Activated naive CD8-positive, alpha-beta T cell treated with anti-CD3 and anti-CD28 coated beads, Interleukin-2, amount 50 U/mL, for 24 hours (primary cell): ENCODE measurements around the gene COL9A1.
"Not testable (repeated sequence)": the region's sequence is repeated elsewhere in the genome, so short reads cannot be mapped to it uniquely, and the experiment has no call there.

ENCODE experiments used
- ATAC-seq: fragments of 150-1000 bp; cut with Tn5 transposase; one replicate; pipeline ENCODE4 v1.10.0; 2021
- DNase-seq: peaks from one replicate; pipeline ENCODE4 v3.0.0; 2021
- H3K27ac Mint-ChIP-seq: one replicate; pipeline ENCODE4 v1.8.0; 2021; ENCODE audit warnings: mild to moderate bottlenecking, mixed read lengths
- H3K27me3 Mint-ChIP-seq: one replicate; pipeline ENCODE4 v1.8.0; 2021; ENCODE audit warnings: mixed read lengths
- H3K36me3 Mint-ChIP-seq: one replicate; pipeline ENCODE4 v1.8.0; 2021; ENCODE audit warnings: low read depth, mixed read lengths
- H3K4me1 Mint-ChIP-seq: one replicate; pipeline ENCODE4 v1.8.0; 2021; ENCODE audit warnings: mixed read lengths
- H3K4me3 Mint-ChIP-seq: one replicate; pipeline ENCODE4 v1.8.0; 2021; ENCODE audit warnings: mild to moderate bottlenecking, moderate library complexity, mixed read lengths
- H3K9me3 Mint-ChIP-seq: one replicate; pipeline ENCODE4 v1.8.0; 2021; ENCODE audit warnings: mixed read lengths

Gene COL9A1

DNA sequence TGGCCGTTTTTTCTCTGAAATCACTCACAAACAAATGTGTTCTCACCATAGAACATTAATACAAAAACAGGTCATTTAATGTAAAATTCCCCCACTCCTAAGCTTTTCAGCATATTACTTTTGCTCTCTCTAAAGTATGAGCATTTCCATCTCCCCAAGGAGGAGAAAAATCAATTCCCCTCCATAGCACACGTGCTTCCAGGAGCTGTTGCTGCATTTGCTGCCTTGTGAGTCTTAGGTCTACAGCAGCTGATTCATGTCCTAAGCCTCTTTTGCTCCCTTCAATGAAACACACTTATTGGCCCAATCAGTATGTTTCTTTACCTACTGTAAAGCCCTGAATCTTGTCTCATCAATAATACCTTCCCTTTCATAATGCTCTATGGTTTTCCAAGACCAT lies 6.4 kb upstream of the COL9A1 start:
- ATAC-seq (no peak), DNase-seq (no peak)
- H3K27me3 Mint-ChIP-seq: peaks cover 21% of the 10 kb centered on the region
- no peak overlapping the region for H3K4me3 Mint-ChIP-seq
- peaks cover 2% of the 10 kb centered on the region for H3K4me1 Mint-ChIP-seq
- H3K27ac Mint-ChIP-seq: no peak overlapping the region
- no peaks in the 10 kb centered on the region for H3K9me3 Mint-ChIP-seq
- H3K36me3 Mint-ChIP-seq: no peaks in the 10 kb centered on the region

DNA sequence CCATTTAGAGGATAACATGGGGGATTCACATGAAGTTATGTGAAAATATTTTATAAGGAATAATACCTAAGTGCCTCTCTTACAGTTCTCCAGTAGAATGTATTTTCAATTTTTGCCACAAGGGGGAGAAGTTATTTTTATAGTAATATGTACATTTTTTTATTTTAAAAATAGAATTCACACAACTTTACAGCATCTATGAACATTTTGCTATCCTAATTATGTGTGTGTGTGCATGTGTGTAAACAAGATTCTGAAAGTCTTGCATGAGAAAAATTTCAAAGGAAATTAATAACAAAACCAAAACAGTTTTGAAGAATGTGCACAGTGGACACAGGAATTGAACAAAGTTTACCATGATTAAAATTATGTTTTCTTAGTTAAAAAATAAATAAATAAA lies 5.3 kb upstream of the COL9A1 start:
- H3K9me3 Mint-ChIP-seq, DNase-seq, H3K4me1 Mint-ChIP-seq, ATAC-seq, H3K36me3 Mint-ChIP-seq, H3K27ac Mint-ChIP-seq, H3K4me3 Mint-ChIP-seq: not testable (repeated sequence)
- peaks cover 16% of the 10 kb centered on the region for H3K27me3 Mint-ChIP-seq

DNA sequence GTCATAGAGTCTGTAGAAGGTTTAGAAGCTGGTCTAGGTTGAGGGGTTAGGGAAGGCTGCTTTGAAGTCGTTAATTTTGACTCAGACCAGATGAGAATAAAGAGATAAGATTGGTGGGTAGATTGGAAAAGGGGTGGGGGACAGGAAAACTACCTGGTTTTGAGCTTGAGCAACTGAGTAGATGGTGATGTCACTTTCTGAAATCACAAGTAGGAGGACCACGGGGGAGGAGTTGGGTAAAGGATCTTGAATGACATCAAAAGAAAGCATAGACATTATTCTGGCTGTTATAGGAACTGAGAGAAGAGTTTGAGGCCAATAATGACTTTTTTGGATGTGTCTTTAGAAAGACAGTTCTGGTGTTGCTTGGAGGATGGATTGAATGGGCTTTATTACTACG lies 4.1 kb upstream of the COL9A1 start:
- Mint-ChIP-seq H3K27me3 (peaks cover 19% of the 10 kb centered on the region), H3K27ac (no peak overlapping the region), H3K36me3 (no peaks in the 10 kb centered on the region), H3K9me3 (no peaks in the 10 kb centered on the region), H3K4me3 (no peak overlapping the region), H3K4me1 (no peaks in the 10 kb centered on the region)
- no peak for DNase-seq
- ATAC-seq: no peak

DNA sequence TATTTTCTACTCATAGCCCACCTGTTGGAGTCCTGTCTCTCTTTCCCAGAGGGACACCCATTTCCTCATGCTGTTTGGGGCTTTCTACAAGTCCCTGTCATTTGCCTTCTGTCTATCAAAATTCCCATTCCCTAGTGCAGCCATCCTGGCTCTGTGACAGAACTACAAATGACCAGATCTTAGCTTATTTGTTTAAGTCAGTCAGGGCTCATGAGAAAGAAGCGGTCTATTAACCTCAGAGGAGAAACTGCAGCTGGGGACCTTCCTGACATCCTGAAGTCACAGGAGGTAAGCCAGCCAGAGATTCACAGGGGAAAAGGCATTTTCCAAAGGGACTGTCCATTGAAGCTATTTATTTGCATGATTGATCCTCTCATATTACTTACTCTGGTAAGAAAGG lies 1.7 kb upstream of the COL9A1 start:
- ATAC-seq (no peak), DNase-seq (no peak)
- Mint-ChIP-seq H3K9me3 (no peaks in the 10 kb centered on the region), H3K4me1 (no peaks in the 10 kb centered on the region), H3K4me3 (no peak overlapping the region), H3K27ac (no peak overlapping the region), H3K27me3 (peaks cover 19% of the 10 kb centered on the region), H3K36me3 (no peaks in the 10 kb centered on the region)

DNA sequence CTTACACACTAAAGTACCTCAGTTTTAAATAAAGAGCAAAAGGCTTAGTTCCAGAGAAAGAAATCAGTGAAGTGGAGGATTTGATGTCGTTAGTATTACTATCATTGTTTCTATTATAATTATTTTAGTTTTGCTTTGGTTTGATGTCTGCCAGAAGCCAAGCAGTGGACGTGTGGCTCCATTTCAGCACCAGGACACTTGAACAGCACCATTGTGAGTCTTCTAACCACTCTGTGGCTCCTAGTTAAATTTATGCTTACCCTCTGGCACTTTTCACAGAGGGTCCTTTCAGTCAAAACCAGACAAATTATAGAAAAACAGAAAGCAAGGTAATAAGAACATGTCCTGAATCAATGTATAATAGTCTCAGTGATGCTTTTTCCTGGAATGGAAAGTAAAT lies 3.4 kb downstream of the COL9A1 start:
- no peak for DNase-seq
- Mint-ChIP-seq H3K4me3 (no peak overlapping the region), H3K36me3 (no peaks in the 10 kb centered on the region), H3K9me3 (no peaks in the 10 kb centered on the region), H3K27me3 (peaks cover 15% of the 10 kb centered on the region), H3K4me1 (no peaks in the 10 kb centered on the region), H3K27ac (no peak overlapping the region)
- ATAC-seq: no peak

DNA sequence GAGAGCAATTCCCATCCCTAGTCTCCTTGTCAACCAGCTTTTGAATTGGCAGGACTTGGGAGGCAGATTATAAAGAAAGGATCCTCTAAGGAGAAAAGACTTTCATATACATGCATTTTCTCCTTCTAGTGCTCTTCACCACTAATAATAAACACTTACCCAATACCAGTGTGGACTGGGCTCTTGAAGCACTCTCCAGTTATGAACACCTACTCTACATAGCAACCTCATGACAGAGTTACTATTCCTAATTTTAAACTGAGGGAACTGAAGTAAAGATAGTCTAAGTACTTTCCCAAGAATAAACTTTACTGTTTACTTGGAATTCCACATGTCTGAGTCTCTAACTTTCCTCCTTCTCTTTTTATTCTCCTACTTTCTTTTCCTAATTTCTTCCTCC lies 4.8 kb downstream of the COL9A1 start:
- ATAC-seq: no peak
- H3K9me3 Mint-ChIP-seq: no peaks in the 10 kb centered on the region
- peaks cover 15% of the 10 kb centered on the region for H3K27me3 Mint-ChIP-seq
- no peak overlapping the region for H3K4me3 Mint-ChIP-seq
- no peak for DNase-seq
- no peaks in the 10 kb centered on the region for H3K4me1 Mint-ChIP-seq
- no peaks in the 10 kb centered on the region for H3K36me3 Mint-ChIP-seq
- no peak overlapping the region for H3K27ac Mint-ChIP-seq

DNA sequence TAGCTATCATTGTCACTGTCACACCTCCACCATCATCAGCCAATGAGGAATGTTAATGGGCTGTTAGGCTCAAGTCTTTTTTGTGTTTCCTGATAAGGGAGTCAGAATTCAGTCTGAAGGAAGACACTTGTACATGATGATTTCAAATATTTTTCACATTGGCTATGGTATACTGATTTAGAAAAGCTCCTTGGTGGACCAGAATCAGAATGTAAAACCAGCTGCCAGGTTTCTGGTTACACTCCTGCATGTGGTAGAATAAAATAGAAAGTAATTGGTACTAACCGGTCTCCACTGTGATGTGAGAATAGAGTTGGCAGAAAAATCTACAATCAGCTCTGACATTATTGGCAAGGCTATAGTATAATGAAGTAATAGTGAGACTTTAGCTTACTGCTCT lies 10.7 kb downstream of the COL9A1 start:
- Mint-ChIP-seq H3K27me3 (peaks cover 10% of the 10 kb centered on the region), H3K4me1 (no peaks in the 10 kb centered on the region), H3K36me3 (no peaks in the 10 kb centered on the region), H3K9me3 (no peaks in the 10 kb centered on the region), H3K27ac (no peak overlapping the region), H3K4me3 (no peak overlapping the region)
- no peak for DNase-seq
- no peak for ATAC-seq

DNA sequence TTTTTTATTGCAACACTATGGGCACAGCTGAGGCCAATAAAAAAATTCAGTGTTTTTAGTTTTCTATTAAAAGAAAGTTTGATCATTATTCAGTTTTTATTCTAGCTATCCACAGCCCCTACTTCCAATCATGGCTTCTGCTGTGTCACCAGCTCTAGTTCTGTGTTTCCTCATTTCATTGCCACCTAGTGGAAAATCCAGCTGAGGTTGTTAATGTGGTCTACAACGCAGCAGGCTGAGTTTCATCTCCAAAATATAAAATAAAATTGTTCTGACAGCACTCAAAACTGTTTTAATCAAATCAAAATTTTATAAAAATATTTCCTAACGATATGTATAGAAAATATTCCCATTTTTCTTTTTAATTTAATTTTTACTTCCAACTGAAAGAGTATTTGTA lies 13.6 kb downstream of the COL9A1 start:
- no peaks in the 10 kb centered on the region for H3K36me3 Mint-ChIP-seq
- no peaks in the 10 kb centered on the region for H3K9me3 Mint-ChIP-seq
- DNase-seq (no peak), ATAC-seq (no peak)
- no peak overlapping the region for H3K4me3 Mint-ChIP-seq
- H3K27ac Mint-ChIP-seq: no peak overlapping the region
- no peaks in the 10 kb centered on the region for H3K4me1 Mint-ChIP-seq
- H3K27me3 Mint-ChIP-seq: peaks cover 15% of the 10 kb centered on the region

DNA sequence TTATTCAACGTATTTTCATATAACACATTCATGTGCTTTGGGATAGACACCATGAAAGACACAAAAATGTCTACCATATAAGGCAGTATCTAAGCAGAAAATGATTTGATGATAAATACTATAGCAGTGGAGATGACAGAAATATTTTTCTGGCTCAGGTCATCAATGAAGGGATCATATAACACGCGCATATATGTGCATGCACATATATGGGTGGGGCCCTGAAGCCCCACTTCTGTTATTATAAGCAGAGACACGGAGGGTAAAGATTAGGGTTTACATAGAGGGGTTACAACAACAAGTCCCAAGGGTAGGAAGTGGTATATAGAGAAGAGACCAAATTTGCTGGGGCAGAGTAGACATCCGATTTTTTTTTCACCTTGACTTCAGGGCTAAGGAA lies 16.0 kb downstream of the COL9A1 start:
- Mint-ChIP-seq H3K36me3 (no peaks in the 10 kb centered on the region), H3K4me1 (no peaks in the 10 kb centered on the region), H3K27me3 (peaks cover 27% of the 10 kb centered on the region), H3K27ac (no peak overlapping the region), H3K9me3 (no peaks in the 10 kb centered on the region), H3K4me3 (no peak overlapping the region)
- no peak for DNase-seq
- ATAC-seq: no peak

DNA sequence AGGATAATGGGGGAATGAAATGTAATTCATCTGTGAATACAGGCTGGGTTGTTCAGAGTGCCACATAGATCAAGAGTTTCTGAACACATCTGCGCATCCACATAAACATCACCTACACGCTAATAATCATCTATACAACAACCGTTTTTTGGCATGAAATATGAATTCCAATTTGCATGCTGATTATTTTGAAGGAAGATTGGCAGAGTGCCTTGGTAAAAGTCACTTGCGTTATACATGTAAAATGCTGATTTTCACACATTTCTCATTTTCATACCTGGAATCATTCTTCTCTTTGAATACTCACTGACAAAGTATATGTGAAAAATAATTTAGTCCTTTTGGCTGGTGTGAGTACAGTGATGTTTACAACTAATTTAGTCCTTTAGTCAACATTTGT lies 17.7 kb downstream of the COL9A1 start:
- H3K36me3 Mint-ChIP-seq: no peaks in the 10 kb centered on the region
- H3K4me3 Mint-ChIP-seq: no peak overlapping the region
- H3K27me3 Mint-ChIP-seq: peaks cover 31% of the 10 kb centered on the region
- H3K9me3 Mint-ChIP-seq: no peaks in the 10 kb centered on the region
- H3K4me1 Mint-ChIP-seq: no peaks in the 10 kb centered on the region
- no peak for DNase-seq
- no peak for ATAC-seq
- H3K27ac Mint-ChIP-seq: no peak overlapping the region

DNA sequence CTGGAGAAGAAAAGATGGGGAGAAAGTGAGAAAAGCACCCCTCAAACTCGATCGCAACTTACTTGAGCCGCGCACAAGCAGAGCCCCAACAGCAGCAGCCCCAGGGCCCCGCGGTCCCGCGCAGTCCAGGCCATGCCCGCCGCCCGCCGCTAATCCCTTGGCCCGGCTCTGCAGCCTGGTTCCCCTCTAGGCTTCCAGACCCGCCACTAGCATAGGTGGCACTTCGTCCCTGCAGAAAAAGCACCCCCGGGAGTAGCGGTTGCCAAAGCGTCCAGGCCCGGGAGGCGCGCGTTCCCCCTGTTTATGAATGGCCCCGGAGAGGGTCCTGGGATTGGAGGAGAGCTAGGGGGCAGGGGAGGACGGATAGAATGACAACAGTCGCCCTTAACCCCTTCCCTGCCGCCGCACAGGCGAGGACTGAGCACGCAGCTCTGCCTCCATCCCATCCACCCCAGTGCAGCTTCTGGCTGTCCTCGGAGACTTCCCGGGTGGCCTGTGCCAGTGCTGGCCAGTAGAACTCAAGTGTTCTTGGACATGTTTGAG lies 19.9 kb downstream of the COL9A1 start:
- Mint-ChIP-seq H3K4me1 (no peaks in the 10 kb centered on the region), H3K4me3 (no peak overlapping the region), H3K27me3 (peaks cover 40% of the 10 kb centered on the region), H3K9me3 (no peaks in the 10 kb centered on the region), H3K27ac (no peak overlapping the region), H3K36me3 (no peaks in the 10 kb centered on the region)
- ATAC-seq: no peak
- DNase-seq: no peak

DNA sequence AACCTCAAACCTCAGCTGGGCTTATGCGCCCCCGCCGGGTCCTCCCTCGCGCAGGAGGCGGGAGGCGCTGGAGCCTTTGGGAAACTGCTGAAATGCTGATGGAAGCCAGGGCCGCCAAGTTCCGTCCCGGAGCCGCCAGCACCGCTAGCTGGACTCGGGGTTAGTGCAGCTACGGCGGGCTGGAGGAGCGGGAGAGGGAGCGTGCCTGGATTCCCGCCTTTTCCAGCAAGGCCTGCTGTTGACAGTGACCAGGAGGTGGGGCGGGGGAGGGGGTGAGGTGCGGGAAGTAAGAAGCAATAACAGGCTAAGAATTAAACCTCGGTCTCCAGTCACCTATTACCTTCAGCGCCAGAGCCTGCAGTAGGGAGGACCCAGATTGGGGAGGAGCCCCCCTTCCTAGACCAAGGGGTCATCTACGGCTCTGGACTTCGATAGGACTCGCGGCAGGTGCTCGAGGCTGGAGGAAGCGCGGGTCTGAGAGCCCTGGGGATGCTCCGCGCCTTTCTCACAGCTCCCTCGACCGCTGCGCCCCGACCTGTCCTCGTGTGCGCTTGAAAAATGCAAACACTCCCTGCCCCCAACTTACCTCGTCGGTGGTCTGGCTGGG lies 20.5 kb downstream of the COL9A1 start:
- no peaks in the 10 kb centered on the region for H3K9me3 Mint-ChIP-seq
- peaks cover 40% of the 10 kb centered on the region for H3K27me3 Mint-ChIP-seq
- no peaks in the 10 kb centered on the region for H3K36me3 Mint-ChIP-seq
- DNase-seq (no peak), ATAC-seq (no peak)
- H3K27ac Mint-ChIP-seq: no peak overlapping the region
- no peaks in the 10 kb centered on the region for H3K4me1 Mint-ChIP-seq
- H3K4me3 Mint-ChIP-seq: no peak overlapping the region

DNA sequence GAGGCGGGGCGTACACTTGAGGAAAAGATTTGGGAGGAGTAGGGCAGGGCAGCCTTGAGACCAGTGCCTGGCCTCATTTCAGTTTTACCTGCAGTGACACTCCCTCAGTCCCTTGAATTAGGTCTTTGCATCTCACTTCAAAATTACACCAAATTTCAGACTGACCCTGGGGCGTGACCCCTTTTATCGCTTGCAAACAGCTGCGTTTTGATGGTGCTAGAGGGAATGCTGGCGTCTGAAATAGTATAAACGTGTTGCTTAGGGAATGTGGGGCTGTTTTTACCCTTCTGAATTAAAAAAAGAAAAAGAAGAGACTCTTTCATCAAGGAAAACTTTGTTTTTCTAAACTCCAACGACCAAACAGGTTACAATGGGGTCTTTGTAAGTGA lies 21.0 kb downstream of the COL9A1 start:
- Mint-ChIP-seq H3K4me3 (no peak overlapping the region), H3K9me3 (no peaks in the 10 kb centered on the region), H3K27me3 (peaks cover 40% of the 10 kb centered on the region), H3K4me1 (no peaks in the 10 kb centered on the region), H3K36me3 (no peaks in the 10 kb centered on the region), H3K27ac (no peak overlapping the region)
- ATAC-seq (no peak), DNase-seq (no peak)

DNA sequence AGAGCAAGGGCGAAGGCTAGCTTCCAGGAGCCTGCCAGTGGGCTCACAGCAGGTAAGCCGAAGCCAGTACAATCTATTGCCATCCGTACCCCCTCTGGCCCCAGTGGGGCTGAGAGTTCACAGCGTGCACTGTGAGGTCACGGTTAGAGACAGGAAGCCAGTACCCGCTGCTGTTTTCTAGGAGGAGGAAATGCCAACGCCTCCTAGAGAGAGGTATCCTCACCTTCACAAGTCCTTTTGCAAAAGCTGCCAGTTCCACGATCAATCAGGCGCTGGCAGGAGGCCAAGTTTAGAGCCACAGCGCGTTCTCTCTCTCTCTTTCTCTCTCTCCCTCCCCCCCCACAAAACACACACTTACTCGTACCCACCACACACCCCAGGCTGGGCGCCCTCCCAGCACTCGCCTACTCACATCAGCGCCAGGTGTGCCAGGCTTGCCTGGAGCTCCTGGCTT lies 22.5 kb downstream of the COL9A1 start:
- no peaks in the 10 kb centered on the region for H3K9me3 Mint-ChIP-seq
- H3K36me3 Mint-ChIP-seq: no peaks in the 10 kb centered on the region
- no peak overlapping the region for H3K4me3 Mint-ChIP-seq
- DNase-seq (no peak), ATAC-seq (no peak)
- H3K27ac Mint-ChIP-seq: no peak overlapping the region
- H3K4me1 Mint-ChIP-seq: no peaks in the 10 kb centered on the region
- peaks cover 36% of the 10 kb centered on the region for H3K27me3 Mint-ChIP-seq

DNA sequence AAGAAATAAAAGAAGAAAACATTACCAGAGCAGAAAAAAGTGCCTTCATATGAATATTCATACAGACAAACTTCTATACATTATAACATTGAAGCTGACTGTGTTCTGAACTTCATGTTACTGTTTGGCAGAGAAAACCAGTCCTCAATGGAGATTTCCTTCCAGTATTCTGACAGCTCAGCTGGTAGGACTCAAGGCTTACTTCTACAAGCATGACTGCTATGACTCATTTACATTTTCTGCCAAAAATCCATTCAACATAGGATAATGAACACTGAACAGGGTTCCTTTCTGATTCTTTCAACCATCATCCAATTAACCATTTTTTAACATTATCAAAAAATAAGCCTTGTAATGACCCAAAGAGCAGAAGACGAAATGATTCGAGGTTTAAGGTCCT lies 25.4 kb downstream of the COL9A1 start:
- Mint-ChIP-seq H3K9me3 (no peaks in the 10 kb centered on the region), H3K27ac (no peak overlapping the region), H3K4me1 (no peaks in the 10 kb centered on the region), H3K36me3 (no peaks in the 10 kb centered on the region), H3K27me3 (peaks cover 23% of the 10 kb centered on the region), H3K4me3 (no peak overlapping the region)
- DNase-seq (no peak), ATAC-seq (no peak)

DNA sequence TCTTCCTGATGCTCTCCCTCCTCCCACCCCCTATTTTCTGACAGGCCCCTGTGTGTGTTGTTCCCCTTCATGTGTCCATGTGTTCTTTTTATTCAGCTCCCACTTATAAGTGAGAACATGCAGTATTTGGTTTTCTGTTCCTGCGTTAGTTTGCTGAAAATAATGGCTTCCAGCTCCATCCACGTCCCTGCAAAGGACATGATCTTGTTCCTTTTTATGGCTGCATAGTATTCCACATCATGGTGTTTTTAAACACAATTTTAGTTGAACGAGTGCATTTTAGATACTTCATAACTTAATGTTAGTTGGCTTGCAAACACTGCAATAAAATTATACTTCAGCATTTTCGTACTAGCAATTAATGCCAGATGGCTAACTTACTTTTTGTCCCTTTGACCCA lies 28.5 kb downstream of the COL9A1 start:
- H3K27ac Mint-ChIP-seq: no peak overlapping the region
- H3K9me3 Mint-ChIP-seq: no peaks in the 10 kb centered on the region
- ATAC-seq (no peak), DNase-seq (no peak)
- no peaks in the 10 kb centered on the region for H3K4me1 Mint-ChIP-seq
- no peaks in the 10 kb centered on the region for H3K36me3 Mint-ChIP-seq
- peaks cover 13% of the 10 kb centered on the region for H3K27me3 Mint-ChIP-seq
- no peak overlapping the region for H3K4me3 Mint-ChIP-seq
